TTC549 (cell line): ENCODE data around the gene PLD4.
"Not testable (repeated sequence)": the region's sequence is repeated elsewhere in the genome, so short reads cannot be mapped to it uniquely, and the experiment has no call there.

Experiments used
- FAIRE-seq: peaks from 2 replicates; lab custom pipeline; 2012; peaks lifted over from hg19 to GRCh38; lab: Jason Lieb, UNC

Gene PLD4

DNA sequence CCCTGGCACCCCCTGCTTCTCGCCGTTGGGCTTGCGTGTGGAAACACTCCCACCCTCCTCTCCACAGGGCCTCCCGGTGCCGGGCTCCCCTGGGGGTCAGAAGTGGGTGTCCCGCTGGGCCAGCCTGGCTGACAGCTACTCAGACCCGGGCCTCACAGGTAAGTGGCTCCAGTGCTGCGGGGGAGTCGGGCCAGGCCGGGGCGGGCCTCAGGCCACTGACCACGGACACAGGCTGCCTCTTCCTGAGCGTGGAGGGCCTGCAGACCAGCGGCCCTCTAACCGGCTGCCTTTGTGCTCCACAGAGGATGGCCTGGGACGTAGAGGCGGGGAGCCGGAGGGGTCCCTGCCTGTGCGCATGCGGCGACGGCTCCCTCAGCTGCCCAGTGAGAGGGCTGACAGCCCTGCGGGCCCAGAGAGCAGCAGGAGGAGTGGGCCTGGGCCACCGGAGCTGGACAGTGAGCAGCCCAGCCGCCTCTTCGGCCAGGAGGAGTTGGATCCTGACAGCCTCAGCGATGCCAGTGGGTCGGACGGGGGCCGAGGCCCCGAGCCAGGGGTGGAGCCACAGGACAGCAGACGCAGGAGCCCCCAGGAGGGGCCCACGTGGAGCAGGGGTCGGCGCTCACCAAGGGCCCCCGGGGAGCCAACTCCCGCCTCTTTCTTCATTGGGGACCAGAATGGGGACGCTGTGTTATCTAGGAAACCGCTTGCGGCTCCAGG is 38.5 kb upstream of the PLD4 start:
- no peak for FAIRE-seq

DNA sequence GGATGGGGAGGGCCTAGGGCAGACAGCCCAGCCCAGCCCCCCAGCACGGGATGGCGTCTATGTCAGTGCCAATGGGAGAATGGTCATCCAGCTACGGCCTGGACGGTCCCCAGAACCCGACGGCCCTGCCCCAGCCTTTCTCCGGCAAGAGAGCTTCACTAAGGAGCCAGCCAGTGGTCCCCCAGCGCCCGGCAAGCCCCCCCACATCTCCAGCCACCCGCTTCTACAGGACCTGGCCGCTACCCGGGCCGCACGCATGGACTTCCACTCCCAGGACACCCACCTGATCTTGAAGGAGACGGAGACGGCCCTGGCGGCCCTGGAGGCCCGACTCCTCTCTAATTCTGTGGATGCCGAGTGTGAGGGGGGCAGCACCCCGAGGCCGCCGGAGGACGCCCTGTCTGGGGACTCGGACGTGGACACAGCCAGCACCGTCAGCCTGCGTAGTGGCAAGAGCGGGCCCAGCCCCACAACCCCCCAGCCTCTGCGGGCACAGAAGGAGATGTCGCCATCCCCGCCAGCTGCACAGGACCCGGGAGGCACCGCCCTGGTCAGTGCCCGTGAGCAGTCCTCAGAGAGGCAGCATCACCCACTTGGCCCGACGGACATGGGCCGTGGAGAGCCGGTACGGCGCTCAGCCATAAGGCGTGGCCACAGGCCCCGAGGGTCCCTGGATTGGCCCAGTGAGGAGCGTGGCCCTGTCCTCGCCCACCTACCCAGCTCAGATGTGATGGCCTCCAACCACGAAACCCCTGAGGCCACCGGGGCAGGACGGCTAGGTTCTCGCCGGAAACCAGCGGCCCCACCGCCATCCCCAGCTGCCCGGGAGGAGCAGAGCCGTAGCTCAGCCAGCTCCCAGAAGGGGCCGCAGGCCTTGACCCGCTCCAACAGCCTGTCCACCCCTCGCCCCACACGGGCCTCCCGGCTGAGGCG is 37.7 kb upstream of the PLD4 start:
- no peak for FAIRE-seq

DNA sequence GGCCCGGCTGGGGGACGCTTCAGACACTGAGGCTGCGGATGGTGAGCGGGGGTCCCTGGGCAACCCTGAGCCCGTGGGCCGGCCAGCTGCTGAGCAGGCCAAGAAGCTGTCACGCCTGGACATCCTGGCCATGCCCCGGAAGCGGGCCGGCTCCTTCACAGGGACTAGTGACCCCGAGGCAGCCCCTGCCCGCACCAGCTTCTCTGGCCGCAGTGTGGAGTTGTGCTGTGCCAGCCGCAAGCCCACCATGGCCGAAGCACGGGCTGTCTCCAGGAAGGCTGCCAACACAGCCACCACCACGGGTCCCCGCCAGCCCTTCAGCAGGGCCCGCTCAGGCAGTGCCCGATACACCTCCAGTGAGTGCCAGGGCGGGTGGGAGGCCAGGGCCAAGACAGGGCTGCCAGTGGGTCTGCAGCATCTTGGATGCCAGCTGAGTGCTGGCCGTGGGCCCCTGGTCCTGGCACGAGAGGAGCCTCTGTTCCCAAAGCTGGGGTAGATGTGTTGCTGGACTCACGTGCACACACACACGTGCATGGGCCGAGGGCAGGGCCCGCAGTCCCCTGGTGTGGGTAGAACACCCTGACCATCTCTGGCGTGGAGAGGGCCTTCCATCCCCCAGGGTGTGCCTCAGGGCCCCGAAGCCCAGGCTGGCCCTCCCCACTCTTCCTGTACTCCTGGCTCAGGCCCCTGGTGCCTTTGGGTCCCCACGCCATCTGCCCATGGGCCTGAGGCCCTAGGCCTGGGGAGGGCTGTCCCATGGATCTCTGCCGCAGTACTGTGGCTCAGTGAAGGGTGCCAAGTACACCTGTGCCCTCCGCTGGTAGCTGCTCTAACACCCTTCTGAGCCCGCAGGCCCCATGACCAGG is 36.8 kb upstream of the PLD4 start:
- FAIRE-seq = no peak

GRCh38 chr14:104888489-104889374 is 35.9 kb upstream of the PLD4 start:
- no peak for FAIRE-seq

DNA sequence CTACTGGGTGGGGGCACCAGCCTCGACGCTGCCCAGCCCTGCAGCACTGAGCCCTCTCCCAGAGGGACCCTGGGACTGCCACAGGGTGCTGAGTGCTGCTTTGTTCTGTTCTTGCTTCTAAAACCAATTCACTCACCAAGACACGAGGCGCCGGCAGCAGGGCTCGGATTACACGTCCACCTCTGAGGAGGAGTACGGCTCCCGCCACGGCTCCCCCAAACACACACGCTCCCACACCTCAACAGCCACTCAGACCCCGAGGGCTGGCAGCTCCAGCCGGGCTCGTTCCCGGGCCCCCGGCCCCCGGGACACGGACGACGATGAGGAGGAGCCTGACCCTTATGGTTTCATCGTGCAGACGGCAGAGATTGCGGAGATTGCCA is 35.3 kb upstream of the PLD4 start:
- no peak for FAIRE-seq

- FAIRE-seq = not testable (repeated sequence)
Observed at GRCh38 chr14:104890292-104890691, 34.4 kb upstream of the PLD4 start.

DNA sequence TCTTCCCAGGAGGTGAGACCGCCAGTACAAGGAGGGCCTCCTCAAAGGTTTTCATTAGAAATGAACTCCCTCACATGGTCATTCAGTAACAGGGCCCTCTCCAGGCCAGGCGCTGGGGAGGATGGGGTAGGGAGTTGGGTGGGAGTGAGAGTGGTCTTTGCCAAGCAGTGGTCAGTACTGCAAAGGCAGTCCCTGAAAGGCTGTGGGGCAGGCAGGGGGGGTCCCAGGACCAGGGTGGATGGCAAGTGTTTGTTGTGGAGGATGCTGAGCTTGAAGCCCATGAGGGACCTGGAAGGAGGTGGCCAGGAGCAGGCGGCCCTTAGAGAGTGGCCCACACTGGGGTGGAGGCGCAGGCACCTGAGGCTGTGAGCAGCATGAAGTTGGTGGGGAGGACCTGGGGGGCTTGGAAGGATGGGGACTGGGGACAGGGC is 33.5 kb upstream of the PLD4 start:
- no peak for FAIRE-seq

GRCh38 chr14:104891664-104892530 is 32.8 kb upstream of the PLD4 start:
- no peak for FAIRE-seq

- FAIRE-seq = no peak
Observed at GRCh38 chr14:104892531-104893434, 31.9 kb upstream of the PLD4 start.

DNA sequence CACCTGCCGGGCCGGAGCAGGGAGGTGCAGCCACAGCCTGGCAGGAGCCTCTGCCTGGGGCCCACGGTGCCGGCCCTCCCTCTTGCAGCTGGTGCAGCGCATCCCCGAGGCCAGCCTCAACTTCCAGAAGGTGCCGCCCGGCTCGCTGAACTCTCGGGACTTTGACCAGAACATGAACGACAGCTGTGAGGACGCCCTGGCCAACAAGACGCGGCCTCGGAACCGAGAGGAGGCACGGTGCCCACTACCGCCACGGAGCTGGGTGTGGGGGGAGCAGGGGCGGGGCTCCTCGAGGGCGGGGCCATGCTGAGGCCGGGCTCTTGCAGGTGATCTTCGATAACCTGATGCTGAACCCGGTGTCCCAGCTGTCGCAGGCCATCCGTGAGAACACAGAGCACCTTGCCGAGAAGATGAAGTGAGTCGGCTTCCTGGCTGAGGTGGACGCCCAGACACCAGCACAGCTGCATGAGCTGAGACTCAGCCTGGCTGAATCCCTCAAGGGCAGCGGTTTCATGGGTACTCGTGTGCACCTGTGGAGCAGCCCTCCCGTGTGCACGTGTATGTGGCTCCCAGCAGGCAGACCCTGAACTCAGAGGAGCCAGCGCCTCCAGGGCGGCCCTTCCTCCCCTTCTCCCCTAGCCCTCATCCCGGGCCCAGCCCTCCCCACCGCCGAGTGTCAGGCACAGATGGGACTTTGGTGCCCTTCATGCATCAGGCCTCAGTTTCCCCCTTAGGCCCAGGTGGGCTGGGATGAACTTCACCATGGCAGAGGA is 31.1 kb upstream of the PLD4 start:
- FAIRE-seq = no peak

GRCh38 chr14:104894331-104895206 is 30.1 kb upstream of the PLD4 start:
- no peak for FAIRE-seq

- no peak for FAIRE-seq
Observed at GRCh38 chr14:104895207-104895785, 29.4 kb upstream of the PLD4 start.

DNA sequence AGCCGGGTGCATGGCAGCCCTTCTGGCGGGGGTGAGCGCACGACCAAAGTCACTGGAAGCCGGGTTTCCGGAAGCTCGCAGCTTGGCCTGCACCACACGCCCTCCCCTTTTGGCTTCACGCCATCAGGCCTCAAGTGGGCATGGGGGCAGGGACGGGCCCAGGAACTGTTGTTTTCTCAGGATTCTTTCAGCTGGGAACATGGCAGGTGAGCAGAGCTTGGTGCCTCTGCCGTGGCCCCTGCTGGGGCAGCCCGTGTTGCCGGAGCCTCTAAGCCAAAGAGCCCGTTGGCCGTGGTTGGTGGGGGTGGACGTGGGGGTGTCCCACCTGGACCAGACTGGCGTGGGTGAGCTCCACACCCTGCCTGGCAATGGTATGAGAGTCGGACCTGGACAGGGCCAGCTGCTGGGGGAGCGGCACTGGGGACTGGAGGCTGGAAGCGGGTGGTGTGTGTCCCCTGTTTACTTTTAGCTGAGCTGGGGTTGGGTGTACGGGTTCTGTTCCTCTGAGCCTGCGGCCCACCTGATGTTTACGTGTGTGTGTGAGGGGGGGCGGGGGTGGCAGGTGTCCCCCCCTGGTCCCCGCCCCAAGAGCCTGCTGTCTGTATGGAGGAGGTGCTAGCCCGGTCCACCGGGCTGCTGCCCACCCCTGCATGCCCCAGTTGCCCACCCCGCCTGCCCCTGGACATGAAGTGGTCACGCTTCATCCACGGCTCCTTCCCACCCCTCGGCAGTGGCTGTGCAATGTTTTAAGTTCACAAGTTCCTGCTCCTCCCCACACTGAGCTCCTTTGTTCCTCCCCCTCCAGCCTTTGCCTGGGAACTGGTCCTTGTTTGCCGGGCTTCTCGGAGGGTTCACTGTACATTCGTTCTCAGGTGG is 28.7 kb upstream of the PLD4 start:
- FAIRE-seq = no peak

DNA sequence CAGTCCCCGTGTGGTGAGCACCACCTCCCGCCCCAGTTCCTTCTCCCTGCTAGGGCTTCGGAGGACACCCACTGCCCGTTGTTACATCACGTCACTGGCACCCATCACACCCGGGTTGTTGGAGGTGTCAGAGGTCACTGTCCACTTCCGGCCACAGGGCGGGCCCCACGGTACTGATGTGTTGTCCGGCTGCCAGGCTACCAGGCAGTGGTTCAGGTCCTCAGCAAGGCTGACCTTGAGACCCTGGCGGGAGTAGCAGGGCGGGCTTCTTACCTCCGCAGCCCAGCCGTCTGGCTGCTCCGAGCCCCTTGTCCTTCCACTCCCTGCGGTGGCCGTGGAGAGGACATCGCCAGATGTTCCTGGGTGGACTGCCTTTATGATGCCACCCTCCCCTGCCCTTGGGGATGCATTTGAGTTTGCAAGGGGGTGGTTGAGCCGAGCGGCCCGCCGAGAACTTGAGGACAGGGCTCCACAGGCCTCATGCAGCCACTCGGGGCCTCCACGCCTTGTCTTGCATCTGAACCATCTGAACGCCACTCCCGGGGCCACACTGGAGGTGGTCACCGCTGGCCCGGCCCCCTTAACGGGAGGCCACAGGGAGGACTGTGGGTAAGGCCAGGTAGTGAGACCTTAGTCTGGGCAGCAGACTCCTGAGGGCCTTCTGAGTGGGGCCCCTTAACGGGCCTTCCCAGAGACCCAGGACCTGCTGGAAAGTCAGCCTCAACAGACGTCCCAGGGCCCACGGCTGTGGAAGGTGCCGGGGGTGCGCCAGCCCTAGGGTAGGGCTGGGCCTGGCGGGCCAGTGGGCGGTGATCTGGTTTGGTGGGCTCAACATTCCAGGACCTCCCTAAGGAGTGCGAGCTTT is 27.1 kb upstream of the PLD4 start:
- no peak for FAIRE-seq

DNA sequence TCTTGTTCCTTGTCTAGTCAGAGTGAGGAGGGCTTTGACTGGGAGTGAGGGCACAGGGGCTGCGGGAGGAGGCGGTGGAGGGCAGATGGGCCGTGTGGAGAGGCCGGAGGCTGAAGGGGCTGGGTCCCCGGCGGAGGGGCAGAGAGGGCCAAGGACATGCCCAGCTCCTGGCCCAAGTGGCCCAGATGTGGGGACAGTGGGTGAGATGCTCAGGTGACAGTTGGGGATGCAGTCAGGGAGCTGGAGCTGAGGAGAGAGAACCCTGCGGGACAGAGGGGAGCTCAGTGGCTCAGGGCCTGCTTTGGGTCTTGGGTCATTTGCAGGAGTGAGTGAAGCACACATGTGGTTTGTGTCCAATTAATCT is 26.5 kb upstream of the PLD4 start:
- FAIRE-seq = no peak
